ENCODE data around the gene INKA2.

DNA sequence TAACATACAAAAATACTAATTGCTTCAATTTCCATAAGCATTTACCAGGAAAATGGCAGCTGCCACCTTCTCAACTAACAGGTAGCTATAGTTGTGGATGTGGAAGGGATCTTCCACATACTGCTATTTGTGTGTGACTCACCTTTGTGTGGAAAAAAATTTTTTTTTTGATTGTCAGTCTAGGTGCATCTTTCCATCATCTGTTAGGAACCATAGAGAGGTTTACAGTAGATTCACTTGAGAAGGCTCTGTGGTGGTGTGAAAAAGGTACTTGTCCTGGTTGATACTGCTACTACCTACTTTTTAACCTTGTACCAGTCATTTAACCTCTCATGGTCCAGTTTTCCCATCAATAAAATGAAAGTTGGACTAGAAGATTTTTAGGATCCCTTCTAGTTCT, 29.4 kb upstream of the INKA2 start:
- TF ChIP-seq POLR2AphosphoS5 (IDR thresholded peaks at IDR 0.05; ENCODE audit: low read depth, low read length) (no peak), TAF1 (IDR thresholded peaks at IDR 0.05; ENCODE audit: borderline replicate concordance, low read depth, low read length) (no peak)

All from GM12892 (cell line).